Endothelial cell of umbilical vein (primary cell): ENCODE data around the gene CYP1A1.

Experiments used
- EZH2 ChIP-seq: IDR thresholded peaks from 2 replicates; pipeline ENCODE4 v1.6.1; 2012; ENCODE audit warnings: borderline replicate concordance, low read depth, mild to moderate bottlenecking, moderate library complexity, low read length, inconsistent platforms; ENCODE audit not compliant: severe bottlenecking
- FOS ChIP-seq: IDR thresholded peaks from 2 replicates; pipeline ENCODE4 v1.6.1; 2011; ENCODE audit warnings: mild to moderate bottlenecking, low read length, moderate library complexity, borderline replicate concordance; ENCODE audit not compliant: insufficient read depth
- GATA2 ChIP-seq: IDR thresholded peaks from 2 replicates; pipeline ENCODE4 v1.7.0; 2011; ENCODE audit warnings: low read depth, mild to moderate bottlenecking, moderate library complexity, mixed read lengths, low read length; ENCODE audit not compliant: insufficient read length, insufficient read depth
- JUN ChIP-seq: IDR thresholded peaks from 2 replicates; pipeline ENCODE4 v1.6.1; 2011; ENCODE audit warnings: borderline replicate concordance, low read depth; ENCODE audit not compliant: insufficient read length, insufficient read depth
- MYC ChIP-seq: IDR thresholded peaks from one replicate; pipeline ENCODE4 v1.6.1; 2011; ENCODE audit warnings: mild to moderate bottlenecking, low read depth, low read length
- POLR2A ChIP-seq: IDR thresholded peaks from 2 replicates; pipeline ENCODE4 v1.6.1; 2012; ENCODE audit warnings: low read depth, mild to moderate bottlenecking, control low read depth, low read length
- POLR2AphosphoS5 ChIP-seq: IDR thresholded peaks from 2 replicates; pipeline ENCODE4 v1.6.1; 2012; ENCODE audit warnings: low read depth, mild to moderate bottlenecking, control low read depth, low read length, moderate library complexity; ENCODE audit not compliant: insufficient read depth
- TF ChIP-seq, protein P1 (sequence below), 2 donors: IDR thresholded peaks; 1 replicate in 1 of 2; 2 replicates in 1 of 2; pipeline ENCODE4 v1.5.1; 2011; ENCODE audit warnings: low read length in 2 of 2, mild to moderate bottlenecking in 2 of 2, moderate library complexity in 2 of 2, control low read depth in 1 of 2, inconsistent platforms in 1 of 2, low read depth in 1 of 2; ENCODE audit not compliant: insufficient read depth in 1 of 2; ENCODE audit errors: extremely low read depth in 1 of 2
- TF ChIP-seq, protein P2 (sequence below): IDR thresholded peaks from 2 replicates; pipeline ENCODE4 v1.6.1; 2011; ENCODE audit not compliant: insufficient read depth, insufficient read length

DNA sequence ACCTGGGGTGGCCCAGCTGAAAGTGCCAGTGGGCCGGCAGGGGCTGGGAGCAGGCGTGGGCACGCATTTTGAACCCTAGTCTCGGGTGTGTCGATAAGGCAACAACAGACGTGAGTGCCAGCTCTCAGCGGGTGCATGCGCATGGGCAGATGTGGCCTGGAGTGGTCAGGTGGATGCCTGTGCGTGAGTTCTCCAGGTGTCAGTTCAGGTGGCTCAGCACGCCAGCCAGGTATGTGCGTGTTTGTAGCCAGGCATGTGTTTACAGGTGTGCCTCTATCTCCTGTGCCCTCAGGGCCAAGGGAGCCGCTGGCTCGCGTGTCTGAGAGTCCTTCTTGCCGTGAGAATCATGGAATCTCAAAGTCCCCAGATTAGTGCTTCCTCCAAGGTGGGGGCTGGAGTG is 38.1 kb upstream of the CYP1A1 start:
- TF ChIP-seq POLR2AphosphoS5 (no peak), POLR2A (no peak), EZH2 (no peak), FOS (no peak), GATA2 (no peak), MYC (no peak), JUN (no peak)
- TF ChIP-seq, protein P1, sequence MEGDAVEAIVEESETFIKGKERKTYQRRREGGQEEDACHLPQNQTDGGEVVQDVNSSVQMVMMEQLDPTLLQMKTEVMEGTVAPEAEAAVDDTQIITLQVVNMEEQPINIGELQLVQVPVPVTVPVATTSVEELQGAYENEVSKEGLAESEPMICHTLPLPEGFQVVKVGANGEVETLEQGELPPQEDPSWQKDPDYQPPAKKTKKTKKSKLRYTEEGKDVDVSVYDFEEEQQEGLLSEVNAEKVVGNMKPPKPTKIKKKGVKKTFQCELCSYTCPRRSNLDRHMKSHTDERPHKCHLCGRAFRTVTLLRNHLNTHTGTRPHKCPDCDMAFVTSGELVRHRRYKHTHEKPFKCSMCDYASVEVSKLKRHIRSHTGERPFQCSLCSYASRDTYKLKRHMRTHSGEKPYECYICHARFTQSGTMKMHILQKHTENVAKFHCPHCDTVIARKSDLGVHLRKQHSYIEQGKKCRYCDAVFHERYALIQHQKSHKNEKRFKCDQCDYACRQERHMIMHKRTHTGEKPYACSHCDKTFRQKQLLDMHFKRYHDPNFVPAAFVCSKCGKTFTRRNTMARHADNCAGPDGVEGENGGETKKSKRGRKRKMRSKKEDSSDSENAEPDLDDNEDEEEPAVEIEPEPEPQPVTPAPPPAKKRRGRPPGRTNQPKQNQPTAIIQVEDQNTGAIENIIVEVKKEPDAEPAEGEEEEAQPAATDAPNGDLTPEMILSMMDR (IDR thresholded peaks at IDR 0.05; ENCODE audit: extremely low read depth in 1 of 2, insufficient read depth in 1 of 2, low read depth in 1 of 2, low read length in 2 of 2): no peak
- TF ChIP-seq, protein P2, sequence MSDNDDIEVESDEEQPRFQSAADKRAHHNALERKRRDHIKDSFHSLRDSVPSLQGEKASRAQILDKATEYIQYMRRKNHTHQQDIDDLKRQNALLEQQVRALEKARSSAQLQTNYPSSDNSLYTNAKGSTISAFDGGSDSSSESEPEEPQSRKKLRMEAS: no peak
